Subcutaneous adipose tissue (tissue), 4 donors: ENCODE results near the gene FRMD4A. TPM values are rescaled to one million over a fixed set of nuclear protein-coding genes. Genes with fewer than 3 reads are reported as not detected.

Experiments
- CTCF ChIP-seq: fragments of 450-650 bp; IDR thresholded peaks from one replicate; pipeline ENCODE4 v1.5.1; 2016; ENCODE audit warnings: low read depth, mild to moderate bottlenecking, control low read depth, antibody characterized with exemption, moderate library complexity
- total RNA-seq, 4 donors: library from RNA; depleted of rRNA; stranded (reverse); fragments of >200 nt; gene quantifications; one replicate each; pipeline ENCODE4 v1.1.0, GENCODE V29; 2016

FRMD4A gene
- total RNA-seq, 4 donors from 2014 or later, result 70.0 to 206 (median 81.4) TPM

GRCh38 chr10:14008740-14009080, 322.0 kb downstream of the FRMD4A start:
- no peak for TF ChIP-seq CTCF

- no peak for TF ChIP-seq CTCF
Measured at GRCh38 chr10:14004536-14004935, 326.2 kb downstream of the FRMD4A start.

- no peak for TF ChIP-seq CTCF
Measured at GRCh38 chr10:14003517-14004184, 327.1 kb downstream of the FRMD4A start.

- TF ChIP-seq CTCF, result no peak
Measured at GRCh38 chr10:14001298-14002040, 329.3 kb downstream of the FRMD4A start.

- TF ChIP-seq CTCF, result no peak
Measured at GRCh38 chr10:13998163-13998835, 332.4 kb downstream of the FRMD4A start.

- TF ChIP-seq CTCF, result no peak
Measured at GRCh38 chr10:13997650-13998049, 333.1 kb downstream of the FRMD4A start.

GRCh38 chr10:13994932-13995331, 335.8 kb downstream of the FRMD4A start:
- TF ChIP-seq CTCF, result no peak
